ENCODE data around the gene IGF1R. TPM values are rescaled to one million over a fixed set of nuclear protein-coding genes. Genes with fewer than 3 reads are reported as not detected.
A peak's percentile ranks its signal among the peaks of the same experiment; 100 is the strongest.

IGF1R gene
- total RNA-seq, 2 donors from 2014 or later = 115 to 119 TPM

DNA sequence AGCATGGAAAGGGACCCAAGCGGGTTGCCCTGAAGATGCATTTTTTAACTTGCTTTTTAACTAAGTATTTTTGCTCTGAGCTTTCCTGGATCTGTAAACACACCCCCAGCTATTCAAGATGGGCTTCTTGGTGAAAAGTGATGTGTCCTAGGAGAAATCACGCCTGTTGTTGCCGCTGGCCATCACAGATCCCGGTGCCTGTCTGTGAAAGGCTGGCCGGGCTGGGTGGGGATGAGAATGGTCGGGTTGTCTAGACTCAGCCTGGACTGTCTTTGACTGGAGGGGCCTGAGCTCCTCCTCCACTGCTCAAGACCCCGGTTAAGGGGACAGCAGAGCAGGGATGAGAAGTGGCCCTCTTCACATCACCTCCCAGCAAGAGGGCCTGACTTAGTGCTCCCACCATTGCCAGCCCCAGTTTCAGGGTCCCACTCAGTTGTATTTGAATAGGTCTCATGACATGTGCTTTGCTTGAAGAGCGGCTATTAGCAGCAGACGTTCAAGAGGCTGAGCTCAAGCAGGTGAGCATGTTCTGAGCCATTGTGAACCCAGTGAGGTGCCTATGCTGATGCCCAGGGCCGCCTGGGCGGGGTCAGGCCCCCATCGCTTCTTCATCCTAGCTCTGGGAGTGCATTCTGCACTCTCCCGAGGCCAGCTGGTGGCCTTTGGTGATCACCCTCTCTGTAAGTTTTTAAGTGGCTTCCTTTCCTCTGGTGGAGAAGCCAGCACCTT, 79.9 kb downstream of the IGF1R start:
- no peak overlapping the region for H3K4me3 Mint-ChIP-seq
- no peaks in the 10 kb centered on the region for H3K27me3 Mint-ChIP-seq (ENCODE audit: insufficient read depth)
- peaks cover 8% of the 10 kb centered on the region for H3K36me3 ChIP-seq (ENCODE audit: control insufficient read depth, insufficient read depth, low read length)
- no peak overlapping the region for H3K4me3 ChIP-seq (ENCODE audit: low read length)
- no peaks in the 10 kb centered on the region for H3K9me3 Mint-ChIP-seq
- no peaks in the 10 kb centered on the region for H3K27me3 ChIP-seq (ENCODE audit: control insufficient read depth, insufficient read depth, low read length, poor library complexity, severe bottlenecking)
- H3K9me3 ChIP-seq (ENCODE audit: control insufficient read depth, low read length) = no peaks in the 10 kb centered on the region
- TF ChIP-seq, protein P1, sequence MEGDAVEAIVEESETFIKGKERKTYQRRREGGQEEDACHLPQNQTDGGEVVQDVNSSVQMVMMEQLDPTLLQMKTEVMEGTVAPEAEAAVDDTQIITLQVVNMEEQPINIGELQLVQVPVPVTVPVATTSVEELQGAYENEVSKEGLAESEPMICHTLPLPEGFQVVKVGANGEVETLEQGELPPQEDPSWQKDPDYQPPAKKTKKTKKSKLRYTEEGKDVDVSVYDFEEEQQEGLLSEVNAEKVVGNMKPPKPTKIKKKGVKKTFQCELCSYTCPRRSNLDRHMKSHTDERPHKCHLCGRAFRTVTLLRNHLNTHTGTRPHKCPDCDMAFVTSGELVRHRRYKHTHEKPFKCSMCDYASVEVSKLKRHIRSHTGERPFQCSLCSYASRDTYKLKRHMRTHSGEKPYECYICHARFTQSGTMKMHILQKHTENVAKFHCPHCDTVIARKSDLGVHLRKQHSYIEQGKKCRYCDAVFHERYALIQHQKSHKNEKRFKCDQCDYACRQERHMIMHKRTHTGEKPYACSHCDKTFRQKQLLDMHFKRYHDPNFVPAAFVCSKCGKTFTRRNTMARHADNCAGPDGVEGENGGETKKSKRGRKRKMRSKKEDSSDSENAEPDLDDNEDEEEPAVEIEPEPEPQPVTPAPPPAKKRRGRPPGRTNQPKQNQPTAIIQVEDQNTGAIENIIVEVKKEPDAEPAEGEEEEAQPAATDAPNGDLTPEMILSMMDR (conservative IDR thresholded peaks at IDR 0.05) = no peak
- H3K36me3 Mint-ChIP-seq (ENCODE audit: low read depth) = peaks cover 9% of the 10 kb centered on the region
- WGBS, 2 experiments (ENCODE audit: insufficient coverage in 1 of 2, insufficient read length in 1 of 2) = 85 to 89% methylated on average over 8 to 13 of the region's 13 CpGs
- peak overlapping the region; percentile 47 for H3K9ac ChIP-seq (ENCODE audit: extremely low read depth, low read length, poor library complexity, severe bottlenecking)
- H3K27ac Mint-ChIP-seq = peak overlapping the region; percentile 95
- peak; percentile 66 for DNase-seq
- H3K4me1 Mint-ChIP-seq = peaks cover 55% of the 10 kb centered on the region
- H3K27ac ChIP-seq (ENCODE audit: low read depth, low read length) = peak overlapping the region; percentile 65
- H3K4me1 ChIP-seq (ENCODE audit: control insufficient read depth, insufficient read depth, low read length) = peaks cover 19% of the 10 kb centered on the region

DNA sequence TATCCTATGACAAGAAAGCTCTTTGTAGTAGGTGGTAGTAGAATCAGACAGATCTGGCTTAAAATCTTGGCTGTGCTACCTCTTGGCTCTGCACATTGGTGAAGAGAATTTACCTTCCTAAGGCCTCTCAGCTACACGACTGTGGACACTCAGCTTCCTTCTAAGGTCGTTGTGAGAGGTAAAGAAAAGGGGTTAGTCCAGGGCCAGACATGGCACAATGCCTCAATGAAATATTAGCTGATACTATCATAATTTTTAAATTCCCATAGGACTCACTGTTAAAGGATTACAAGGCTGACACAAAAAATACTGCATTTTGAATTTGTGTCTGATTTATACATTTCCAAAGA, 80.4 kb downstream of the IGF1R start:
- no peak overlapping the region for H3K4me3 Mint-ChIP-seq
- Histone ChIP-seq H3K4me1 (ENCODE audit: control insufficient read depth, insufficient read depth, low read length) (peaks cover 19% of the 10 kb centered on the region), H3K36me3 (ENCODE audit: control insufficient read depth, insufficient read depth, low read length) (peaks cover 8% of the 10 kb centered on the region), H3K27me3 (ENCODE audit: control insufficient read depth, insufficient read depth, low read length, poor library complexity, severe bottlenecking) (no peaks in the 10 kb centered on the region), H3K27ac (ENCODE audit: low read depth, low read length) (no peak overlapping the region), H3K4me3 (ENCODE audit: low read length) (no peak overlapping the region), H3K9ac (ENCODE audit: extremely low read depth, low read length, poor library complexity, severe bottlenecking) (no peak overlapping the region), H3K9me3 (ENCODE audit: control insufficient read depth, low read length) (no peaks in the 10 kb centered on the region)
- no peaks in the 10 kb centered on the region for H3K27me3 Mint-ChIP-seq (ENCODE audit: insufficient read depth)
- H3K4me1 Mint-ChIP-seq = peaks cover 55% of the 10 kb centered on the region
- peak overlapping the region; percentile 95 for H3K27ac Mint-ChIP-seq
- H3K9me3 Mint-ChIP-seq = no peaks in the 10 kb centered on the region
- 70 to 82% methylated on average over 2 of the region's 2 CpGs for WGBS, 2 experiments (ENCODE audit: insufficient coverage in 1 of 2, insufficient read length in 1 of 2)
- TF ChIP-seq, protein P1 (conservative IDR thresholded peaks at IDR 0.05) = no peak
- peaks cover 9% of the 10 kb centered on the region for H3K36me3 Mint-ChIP-seq (ENCODE audit: low read depth)
- DNase-seq = no peak

DNA sequence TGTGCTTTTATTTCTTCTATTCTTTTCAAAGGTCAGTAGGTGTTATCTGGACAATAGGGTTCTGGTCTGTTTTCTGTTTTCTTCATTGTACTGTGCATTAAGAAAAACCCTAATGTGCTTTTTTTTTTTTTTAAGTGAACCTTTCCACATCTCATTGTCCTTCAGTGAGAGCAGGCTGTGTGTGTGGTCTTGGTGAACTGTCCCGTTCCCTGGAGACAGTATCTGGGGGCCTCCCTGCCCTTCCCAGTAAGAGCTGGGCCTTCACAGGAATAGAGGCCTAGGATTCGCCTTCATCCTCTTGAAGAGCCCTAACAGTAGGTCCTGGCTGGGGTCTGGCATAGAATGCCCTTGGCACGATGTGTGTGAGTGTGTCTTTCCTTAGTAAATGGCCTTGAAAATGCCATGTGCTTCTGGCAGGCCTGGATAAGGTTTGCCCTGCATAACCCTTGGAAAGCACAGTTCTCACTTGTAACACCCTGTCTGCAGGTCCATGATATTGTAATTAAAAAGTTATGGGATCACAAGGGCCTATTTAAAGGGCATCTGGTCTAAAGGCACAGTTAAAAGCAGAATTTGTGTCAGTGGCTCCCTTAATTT, 81.2 kb downstream of the IGF1R start:
- no peak for DNase-seq
- peak overlapping the region; percentile 95 for H3K27ac Mint-ChIP-seq
- peaks cover 55% of the 10 kb centered on the region for H3K4me1 Mint-ChIP-seq
- Histone ChIP-seq H3K9ac (ENCODE audit: extremely low read depth, low read length, poor library complexity, severe bottlenecking) (no peak overlapping the region), H3K4me1 (ENCODE audit: control insufficient read depth, insufficient read depth, low read length) (peaks cover 22% of the 10 kb centered on the region), H3K27ac (ENCODE audit: low read depth, low read length) (no peak overlapping the region), H3K9me3 (ENCODE audit: control insufficient read depth, low read length) (no peaks in the 10 kb centered on the region), H3K27me3 (ENCODE audit: control insufficient read depth, insufficient read depth, low read length, poor library complexity, severe bottlenecking) (no peaks in the 10 kb centered on the region), H3K36me3 (ENCODE audit: control insufficient read depth, insufficient read depth, low read length) (peaks cover 8% of the 10 kb centered on the region), H3K4me3 (ENCODE audit: low read length) (no peak overlapping the region)
- H3K27me3 Mint-ChIP-seq (ENCODE audit: insufficient read depth) = no peaks in the 10 kb centered on the region
- TF ChIP-seq, protein P1 (conservative IDR thresholded peaks at IDR 0.05) = no peak
- no peak overlapping the region for H3K4me3 Mint-ChIP-seq
- 88 to 93% methylated on average over 3 of the region's 3 CpGs for WGBS, 2 experiments (ENCODE audit: insufficient coverage in 1 of 2, insufficient read length in 1 of 2)
- H3K36me3 Mint-ChIP-seq (ENCODE audit: low read depth) = peaks cover 9% of the 10 kb centered on the region
- no peaks in the 10 kb centered on the region for H3K9me3 Mint-ChIP-seq
